Stomach (tissue), 9 donors: Measurements from ENCODE around the gene POU2AF2. TPM values are rescaled to one million over a fixed set of nuclear protein-coding genes. Genes with fewer than 3 reads are reported as not detected.
"Not testable (repeated sequence)": the region's sequence is repeated elsewhere in the genome, so short reads cannot be mapped to it uniquely, and the experiment has no call there.

Experiments used
- DNase-seq, 2 donors: peaks; one replicate each; pipeline versions ENCODE4 v3.0.0 to v3.0.0-alpha.2; 2013 to 2019
- H3K27ac ChIP-seq, 5 donors: fragments of 200-600 bp in 4 of 5; sonication (generic) in 4 of 5; one replicate each; pipeline ENCODE4 v1.5.1; 2013 to 2019; ENCODE audit warnings: mild to moderate bottlenecking in 1 of 5, moderate library complexity in 1 of 5
- H3K27me3 ChIP-seq, 3 donors: fragments of 200-600 bp; sonication (generic); one replicate each; pipeline ENCODE4 v1.5.1; 2017 to 2019; ENCODE audit warnings: mixed run types in 1 of 3
- H3K36me3 ChIP-seq, 4 donors: fragments of 200-600 bp; sonication (generic); 1 replicate in 3 of 4; 2 replicates in 1 of 4; pipeline ENCODE4 v1.5.1; 2016 to 2019
- H3K4me1 ChIP-seq, 4 donors: fragments of 200-600 bp; sonication (generic); one replicate each; pipeline ENCODE4 v1.5.1; 2016 to 2019
- H3K4me3 ChIP-seq, 4 donors: fragments of 200-600 bp; sonication (generic) in 3 of 4; one replicate each; pipeline ENCODE4 v1.5.1; 2016 to 2019; ENCODE audit warnings: mild to moderate bottlenecking in 1 of 4
- H3K9me3 ChIP-seq, 4 donors: fragments of 200-600 bp; sonication (generic); one replicate each; pipeline ENCODE4 v1.5.1; 2016 to 2019
- CTCF ChIP-seq, 7 experiments: fragments of 450-650 bp in 4 of 7; fragments of 200-600 bp in 3 of 7; sonication (generic) in 3 of 7; IDR thresholded peaks; one replicate each; pipeline ENCODE4 v1.5.1; 2016 to 2019; ENCODE audit warnings: antibody characterized with exemption in 7 of 7, control low read depth in 2 of 7, mild to moderate bottlenecking in 1 of 7
- EP300 ChIP-seq: sonication (generic); formaldehyde crosslinking; IDR thresholded peaks from one replicate; pipeline ENCODE4 v1.6.1; 2017; ENCODE audit warnings: antibody characterized with exemption
- POLR2A ChIP-seq, 4 donors: fragments of 450-650 bp; IDR thresholded peaks; one replicate each; pipeline ENCODE4 v1.6.1; 2016; ENCODE audit warnings: antibody characterized with exemption in 4 of 4, control low read depth in 2 of 4, mild to moderate bottlenecking in 1 of 4, moderate library complexity in 1 of 4
- POLR2AphosphoS5 ChIP-seq, 3 donors: sonication (generic); formaldehyde crosslinking; IDR thresholded peaks; one replicate each; pipeline ENCODE4 v1.6.1; 2016; ENCODE audit warnings: antibody characterized with exemption in 3 of 3
- WGBS, 5 donors: extraction: QIAGEN DNeasy Blood & Tissue Kit in 3 of 5; methylation state at CpG; one replicate each; pipeline versions ENCODE4 v1.1.5 to v1.1.7; 2013 to 2018; 5-methylcytosine and 5-hydroxymethylcytosine counted together
- intact Hi-C: fragments of 100-400 bp; cut with DNase I; formaldehyde crosslinking; loops from one replicate; pipeline ENCODE4 v1.15.1; 2023; ENCODE audit warnings: low total_unique reads
- polyA plus RNA-seq, 3 donors: library from polyadenylated mRNA; stranded (reverse); fragments of 200-250 nt; gene quantifications; one replicate each; pipeline ENCODE4 v1.2.3, GENCODE V29; 2013
- total RNA-seq, 5 donors: library from RNA; depleted of rRNA; stranded (reverse); fragments of >200 nt; gene quantifications; one replicate each; pipeline versions ENCODE4 v1.1.0 to v1.2.3, GENCODE V29; 2014 to 2016
- donor health status: healthy with polysubstance abuse.
- donor health status: Bipolar disorder and iron deficiency.
- donor health status: healthy.

Gene POU2AF2
- total and polyA plus RNA-seq, 8 donors = 2.4 to 3.9 (median 3.1) TPM; not detected in 5

- Histone ChIP-seq H3K4me1 (peaks cover 3 to 16% (median 11%) of the 10 kb centered on the region in 4 donors), H3K27ac (no peak overlapping the region), H3K36me3 (no peaks in the 10 kb centered on the region), H3K9me3 (no peaks in the 10 kb centered on the region), H3K27me3 (no peaks in the 10 kb centered on the region), H3K4me3 (no peak overlapping the region)
- TF ChIP-seq POLR2AphosphoS5 (IDR thresholded peaks at IDR 0.05) (no peak), POLR2A (IDR thresholded peaks at IDR 0.05) (no peak), EP300 (no peak), CTCF (IDR thresholded peaks at IDR 0.05) (no peak)
- intact Hi-C loops = no loop called here
- 79 to 90% (median 83%) methylated on average over 6 of the region's 6 CpGs for WGBS, 5 donors
- no peak for DNase-seq
These were observed 73.8 kb downstream of the POU2AF2 start for GRCh38 chr11:111319296-111319695.

- H3K27me3 ChIP-seq, intact Hi-C loops, DNase-seq, H3K36me3 ChIP-seq, H3K9me3 ChIP-seq, H3K4me3 ChIP-seq: not testable (repeated sequence)
- peaks cover 3 to 24% (median 13%) of the 10 kb centered on the region in 4 donors for H3K4me1 ChIP-seq
- WGBS, 5 donors = 80 to 92% (median 88%) methylated on average over 6 of the region's 6 CpGs
- H3K27ac ChIP-seq = peak overlapping the region; percentile 3 to 60 (median 18)
These were observed 74.7 kb downstream of the POU2AF2 start for GRCh38 chr11:111320199-111320598.

GRCh38 chr11:111320728-111321568 lies 75.4 kb downstream of the POU2AF2 start:
- Histone ChIP-seq H3K9me3 (no peaks in the 10 kb centered on the region), H3K27me3 (no peaks in the 10 kb centered on the region), H3K36me3 (no peaks in the 10 kb centered on the region), H3K27ac (peak overlapping the region; percentile 3 to 60 (median 18)), H3K4me3 (no peak overlapping the region), H3K4me1 (peaks cover 3 to 24% (median 13%) of the 10 kb centered on the region in 4 donors)
- peak in 1 of 2 donors; percentile 55 for DNase-seq
- intact Hi-C loops = no loop called here
- WGBS, 5 donors = 72 to 80% (median 75%) methylated on average over 5 of the region's 5 CpGs
- peak in 1 of 3 donors; percentile 26 for TF ChIP-seq POLR2AphosphoS5 (IDR thresholded peaks at IDR 0.05)
- TF ChIP-seq CTCF (IDR thresholded peaks at IDR 0.05) = no peak

DNA sequence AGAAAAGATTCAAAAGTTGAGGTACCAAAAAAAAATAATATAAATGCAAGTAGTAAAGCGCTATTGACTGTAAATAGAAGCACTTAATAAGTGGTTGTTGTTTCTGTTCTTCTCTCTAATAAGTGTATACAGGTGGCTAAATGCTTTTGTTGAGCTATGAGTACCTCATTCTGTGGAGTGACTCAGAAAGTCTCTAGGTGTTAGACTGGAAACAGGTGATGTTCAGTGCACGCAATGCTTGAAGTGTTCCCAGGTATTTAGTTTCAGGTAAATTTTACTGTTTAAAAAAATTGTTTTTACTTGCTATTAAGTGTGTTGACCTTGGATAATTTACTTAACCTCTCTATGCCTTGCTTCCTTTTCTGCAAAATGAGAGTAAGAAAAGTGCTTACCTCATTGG lies 77.0 kb downstream of the POU2AF2 start:
- Histone ChIP-seq H3K36me3 (no peaks in the 10 kb centered on the region), H3K4me1 (peaks cover 9 to 33% (median 22%) of the 10 kb centered on the region in 4 donors), H3K27me3 (no peaks in the 10 kb centered on the region), H3K4me3 (no peak overlapping the region), H3K27ac (no peak overlapping the region), H3K9me3 (no peaks in the 10 kb centered on the region)
- intact Hi-C loops = no loop called here
- no peak for DNase-seq
- 77 to 88% (median 88%) methylated on average over 2 of the region's 2 CpGs for WGBS, 5 donors
- TF ChIP-seq EP300 = no peak
- TF ChIP-seq POLR2A (IDR thresholded peaks at IDR 0.05) = no peak
- no peak for TF ChIP-seq CTCF (IDR thresholded peaks at IDR 0.05)
- TF ChIP-seq POLR2AphosphoS5 (IDR thresholded peaks at IDR 0.05) = no peak

DNA sequence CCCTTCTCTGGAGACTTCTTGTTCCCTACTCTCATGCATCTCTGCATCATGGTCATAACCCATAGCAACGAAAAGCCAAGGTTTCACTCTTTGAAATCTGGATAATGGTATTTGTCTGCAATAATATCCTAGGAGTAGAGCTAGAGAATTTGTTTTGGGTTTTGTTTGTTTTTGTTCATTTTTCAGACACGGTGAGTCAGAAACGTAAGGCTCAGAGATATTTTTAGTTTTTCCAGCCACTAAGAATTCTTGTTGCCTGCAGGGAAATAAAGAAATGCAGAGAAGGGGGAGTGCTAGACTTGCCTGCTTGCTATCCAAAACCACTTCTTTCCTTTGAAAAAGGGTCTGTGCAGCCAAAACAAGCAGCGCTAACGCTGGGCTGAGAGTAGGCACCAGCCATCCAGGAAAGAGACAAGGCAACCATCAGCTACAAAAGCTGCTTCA lies 78.8 kb downstream of the POU2AF2 start:
- peak overlapping the region in 2 of 5 donors; percentile 18 to 59 for H3K27ac ChIP-seq
- TF ChIP-seq POLR2AphosphoS5 (IDR thresholded peaks at IDR 0.05) (no peak), CTCF (IDR thresholded peaks at IDR 0.05) (no peak), EP300 (no peak), POLR2A (IDR thresholded peaks at IDR 0.05) (no peak)

More for the DNA sequence above, 78.8 kb downstream of the POU2AF2 start:
- H3K36me3 ChIP-seq = no peaks in the 10 kb centered on the region
- intact Hi-C loops = no loop called here
- 43 to 51% (median 48%) methylated on average over 5 of the region's 5 CpGs for WGBS, 5 donors
- H3K4me1 ChIP-seq = peaks cover 12 to 49% (median 36%) of the 10 kb centered on the region in 4 donors
- H3K9me3 ChIP-seq = no peaks in the 10 kb centered on the region
- no peak for DNase-seq
- H3K4me3 ChIP-seq = no peak overlapping the region
- no peaks in the 10 kb centered on the region for H3K27me3 ChIP-seq
